GM12875 (cell line): ENCODE results near the gene MRC2.

Experiments used
- H3K4me3 ChIP-seq: one replicate; pipeline ENCODE4 v1.5.1; 2011; ENCODE audit warnings: low read depth, low read length, control low read depth
- CTCF ChIP-seq: IDR thresholded peaks from 2 replicates; pipeline ENCODE4 v1.5.1; 2011; ENCODE audit warnings: low read depth, mild to moderate bottlenecking, control low read depth, inconsistent platforms, low read length, moderate library complexity, borderline replicate concordance; ENCODE audit not compliant: insufficient read depth

Gene MRC2

GRCh38 chr17:62631086-62631935, 3.8 kb downstream of the MRC2 start:
- no peak overlapping the region for H3K4me3 ChIP-seq
- no peak for TF ChIP-seq CTCF

- no peak overlapping the region for H3K4me3 ChIP-seq
- TF ChIP-seq CTCF: no peak
These were observed 4.8 kb downstream of the MRC2 start for GRCh38 chr17:62631936-62632924.

- H3K4me3 ChIP-seq: no peak overlapping the region
- no peak for TF ChIP-seq CTCF
These were observed 10.3 kb downstream of the MRC2 start for GRCh38 chr17:62637809-62638208.

- no peak overlapping the region for H3K4me3 ChIP-seq
- TF ChIP-seq CTCF: no peak
These were observed 13.7 kb downstream of the MRC2 start for GRCh38 chr17:62641153-62641552.

GRCh38 chr17:62641951-62642350, 14.5 kb downstream of the MRC2 start:
- no peak overlapping the region for H3K4me3 ChIP-seq
- no peak for TF ChIP-seq CTCF

GRCh38 chr17:62643496-62643895, 16.0 kb downstream of the MRC2 start:
- TF ChIP-seq CTCF: no peak
- no peak overlapping the region for H3K4me3 ChIP-seq
